Loucy (cell line): Measurements from ENCODE around the gene RNFT1.
"Not testable (repeated sequence)": the region's sequence is repeated elsewhere in the genome, so short reads cannot be mapped to it uniquely, and the experiment has no call there.

Experiments
- H2AFZ ChIP-seq: fragments of 200-600 bp; sonication (generic); 2 replicates; pipeline ENCODE4 v1.6.0; 2016; ENCODE audit warnings: antibody characterized with exemption, mild to moderate bottlenecking, low read length, moderate library complexity
- H3F3A ChIP-seq: fragments of 200-600 bp; 2 replicates; pipeline ENCODE4 v1.6.0; 2016; ENCODE audit warnings: antibody characterized with exemption, low read depth, mild to moderate bottlenecking
- H3K27me3 ChIP-seq: fragments of 200-600 bp; sonication (generic); 2 replicates; pipeline ENCODE4 v1.6.1; 2014; ENCODE audit warnings: low read length, mild to moderate bottlenecking; ENCODE audit not compliant: insufficient read depth, poor library complexity, severe bottlenecking
- H3K36me3 ChIP-seq: fragments of 200-600 bp; sonication (generic); 2 replicates; pipeline ENCODE4 v1.6.1; 2016; ENCODE audit warnings: low read length; ENCODE audit not compliant: insufficient read depth
- H3K4me1 ChIP-seq: fragments of 200-600 bp; sonication (generic); 2 replicates; pipeline ENCODE4 v1.5.1; 2014; ENCODE audit warnings: low read length, mild to moderate bottlenecking; ENCODE audit not compliant: insufficient read depth, poor library complexity, severe bottlenecking
- H3K4me2 ChIP-seq: fragments of 200-600 bp; sonication (generic); 2 replicates; pipeline ENCODE4 v1.6.0; 2014; ENCODE audit warnings: antibody characterized with exemption, low read length, low read depth, mild to moderate bottlenecking; ENCODE audit not compliant: poor library complexity, severe bottlenecking
- H3K4me3 ChIP-seq: fragments of 200-600 bp; sonication (generic); 2 replicates; pipeline ENCODE4 v1.5.1; 2014; ENCODE audit warnings: low read length, mild to moderate bottlenecking, mixed read lengths; ENCODE audit not compliant: poor library complexity, severe bottlenecking
- H3K79me2 ChIP-seq: fragments of 200-600 bp; sonication (generic); 2 replicates; pipeline ENCODE4 v1.6.1; 2014; ENCODE audit warnings: low read length; ENCODE audit not compliant: insufficient read depth
- H3K9ac ChIP-seq: fragments of 200-600 bp; sonication (generic); 2 replicates; pipeline ENCODE4 v1.6.0; 2014; ENCODE audit warnings: mild to moderate bottlenecking, low read depth, low read length, moderate library complexity; ENCODE audit not compliant: poor library complexity, severe bottlenecking
- H3K9me2 ChIP-seq: fragments of 200-600 bp; sonication (generic); replicated peaks from 2 replicates; pipeline ENCODE4 v1.6.1; 2016; ENCODE audit warnings: low read depth, low read length, mixed read lengths
- H3K9me3 ChIP-seq: fragments of 200-600 bp; sonication (generic); 2 replicates; pipeline ENCODE4 v1.6.1; 2014; ENCODE audit warnings: mild to moderate bottlenecking, antibody characterized with exemption, low read length, low read depth; ENCODE audit not compliant: insufficient read depth
- H4K20me1 ChIP-seq: fragments of 200-600 bp; sonication (generic); 2 replicates; pipeline ENCODE4 v1.6.0; 2014; ENCODE audit warnings: antibody characterized with exemption, low read length, mild to moderate bottlenecking; ENCODE audit not compliant: insufficient read depth, poor library complexity, severe bottlenecking
- EZH2phosphoT487 ChIP-seq: fragments of 200-600 bp; IDR thresholded peaks from 2 replicates; pipeline ENCODE4 v1.6.1; 2018; ENCODE audit warnings: antibody characterized with exemption, mild to moderate bottlenecking, moderate library complexity, borderline replicate concordance
- TF ChIP-seq, protein P1 (sequence below): fragments of 200-600 bp; sonication (generic); conservative IDR thresholded peaks from 2 replicates; pipeline ENCODE4 v1.5.1; 2014; ENCODE audit warnings: mild to moderate bottlenecking, antibody characterized with exemption, low read length

RNFT1 gene

DNA sequence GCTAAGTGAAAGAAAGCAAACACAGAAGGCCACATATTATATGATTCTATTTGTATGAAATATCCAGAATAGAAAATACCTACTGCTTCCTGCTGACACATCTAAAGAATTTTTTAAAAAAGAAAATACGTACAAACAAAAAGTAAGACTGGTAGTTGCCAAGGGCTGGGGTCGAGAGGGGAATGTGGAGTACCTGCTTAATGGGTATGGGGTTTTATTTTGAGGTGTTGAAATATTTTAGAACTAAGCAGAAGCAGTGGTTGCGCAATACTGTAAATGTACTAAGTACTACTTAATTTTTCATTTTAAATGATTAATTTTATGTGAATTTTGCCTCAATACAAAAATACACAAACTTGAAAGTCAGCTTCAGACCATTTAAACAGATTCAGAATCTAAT, 32.1 kb upstream of the RNFT1 start:
- not testable (repeated sequence) for H3K9me2 ChIP-seq, H3K9me3 ChIP-seq, H3K9ac ChIP-seq, H3F3A ChIP-seq, H3K4me1 ChIP-seq, H3K79me2 ChIP-seq, H3K36me3 ChIP-seq, H3K4me2 ChIP-seq, H3K27me3 ChIP-seq, H4K20me1 ChIP-seq, H3K4me3 ChIP-seq, H2AFZ ChIP-seq

DNA sequence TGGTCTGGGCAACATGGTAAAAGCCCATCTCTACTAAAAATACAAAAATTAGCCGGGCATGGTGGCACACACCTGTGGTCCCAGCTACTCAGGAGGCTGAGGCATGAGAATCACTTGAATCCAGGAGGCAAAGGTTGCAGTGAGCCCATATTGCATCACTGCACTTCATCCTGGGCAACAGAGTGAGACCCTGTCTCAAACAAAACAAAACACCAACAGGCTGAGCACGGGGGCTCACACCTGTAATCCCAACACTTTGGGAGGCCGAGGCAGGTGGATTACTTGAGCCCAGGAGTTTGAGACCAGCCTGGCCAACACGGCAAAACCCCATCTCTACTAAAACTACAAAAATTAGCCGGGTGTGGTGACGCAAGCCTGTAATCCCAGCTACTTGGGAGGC, 10.6 kb upstream of the RNFT1 start:
- not testable (repeated sequence) for H3K4me2 ChIP-seq, H2AFZ ChIP-seq, H3K36me3 ChIP-seq, H3K9me3 ChIP-seq, H3K4me3 ChIP-seq, H3K27me3 ChIP-seq, H4K20me1 ChIP-seq, H3K79me2 ChIP-seq, H3K9ac ChIP-seq, H3K4me1 ChIP-seq, H3K9me2 ChIP-seq, H3F3A ChIP-seq

DNA sequence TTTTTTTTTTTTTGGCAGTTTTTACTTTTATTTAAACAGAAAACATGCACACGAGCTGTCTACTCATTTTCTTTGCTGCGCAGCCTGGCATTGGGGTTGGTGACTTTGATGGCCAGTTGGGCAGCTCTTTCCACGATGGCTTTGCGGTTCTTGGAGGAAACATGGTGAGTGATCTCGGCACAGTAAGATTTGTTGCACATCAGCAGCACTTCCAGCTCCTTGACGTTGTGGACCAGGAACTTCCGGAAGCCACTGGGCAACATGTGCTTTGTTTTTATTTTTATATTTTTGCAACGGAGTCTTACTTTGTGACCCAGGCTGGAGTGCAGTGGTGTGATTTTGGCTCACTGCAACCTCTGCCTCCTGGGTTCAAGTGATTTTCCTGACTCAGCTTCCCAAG, 8.9 kb upstream of the RNFT1 start:
- H4K20me1 ChIP-seq, H3K9ac ChIP-seq, H2AFZ ChIP-seq, H3K36me3 ChIP-seq, H3K4me1 ChIP-seq, H3F3A ChIP-seq, H3K79me2 ChIP-seq, H3K4me2 ChIP-seq, H3K27me3 ChIP-seq, H3K9me2 ChIP-seq, H3K9me3 ChIP-seq, H3K4me3 ChIP-seq: not testable (repeated sequence)

DNA sequence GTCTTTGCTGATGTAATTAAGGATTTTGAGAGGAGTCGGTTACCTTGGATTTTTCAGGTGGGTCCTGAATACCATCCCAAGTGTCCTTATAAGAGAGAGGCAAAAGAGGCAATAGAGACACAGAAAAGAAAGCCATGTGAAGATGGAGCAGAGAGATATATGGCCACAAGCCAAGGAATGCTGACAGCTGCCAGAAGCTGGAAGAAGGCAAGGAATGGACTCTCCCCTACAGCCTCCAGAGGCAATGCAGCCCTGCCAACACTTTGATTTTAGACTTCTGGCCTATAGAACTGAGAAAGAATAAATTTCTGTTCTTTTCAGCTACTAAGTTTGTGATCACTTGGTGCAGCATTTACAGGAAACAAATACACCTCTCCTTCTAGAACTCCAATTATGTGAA, 8.2 kb upstream of the RNFT1 start:
- Histone ChIP-seq H3K79me2 (no peaks in the 10 kb centered on the region), H3K4me1 (no peaks in the 10 kb centered on the region), H3K4me2 (no peak overlapping the region), H3K36me3 (no peaks in the 10 kb centered on the region), H3K9me3 (no peaks in the 10 kb centered on the region), H3K9ac (no peak overlapping the region), H2AFZ (no peak overlapping the region), H3K4me3 (no peak overlapping the region), H3F3A (no peaks in the 10 kb centered on the region), H3K9me2 (no peaks in the 10 kb centered on the region), H3K27me3 (no peaks in the 10 kb centered on the region), H4K20me1 (no peaks in the 10 kb centered on the region)
- TF ChIP-seq EZH2phosphoT487: no peak
- TF ChIP-seq, protein P1, sequence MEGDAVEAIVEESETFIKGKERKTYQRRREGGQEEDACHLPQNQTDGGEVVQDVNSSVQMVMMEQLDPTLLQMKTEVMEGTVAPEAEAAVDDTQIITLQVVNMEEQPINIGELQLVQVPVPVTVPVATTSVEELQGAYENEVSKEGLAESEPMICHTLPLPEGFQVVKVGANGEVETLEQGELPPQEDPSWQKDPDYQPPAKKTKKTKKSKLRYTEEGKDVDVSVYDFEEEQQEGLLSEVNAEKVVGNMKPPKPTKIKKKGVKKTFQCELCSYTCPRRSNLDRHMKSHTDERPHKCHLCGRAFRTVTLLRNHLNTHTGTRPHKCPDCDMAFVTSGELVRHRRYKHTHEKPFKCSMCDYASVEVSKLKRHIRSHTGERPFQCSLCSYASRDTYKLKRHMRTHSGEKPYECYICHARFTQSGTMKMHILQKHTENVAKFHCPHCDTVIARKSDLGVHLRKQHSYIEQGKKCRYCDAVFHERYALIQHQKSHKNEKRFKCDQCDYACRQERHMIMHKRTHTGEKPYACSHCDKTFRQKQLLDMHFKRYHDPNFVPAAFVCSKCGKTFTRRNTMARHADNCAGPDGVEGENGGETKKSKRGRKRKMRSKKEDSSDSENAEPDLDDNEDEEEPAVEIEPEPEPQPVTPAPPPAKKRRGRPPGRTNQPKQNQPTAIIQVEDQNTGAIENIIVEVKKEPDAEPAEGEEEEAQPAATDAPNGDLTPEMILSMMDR: no peak

DNA sequence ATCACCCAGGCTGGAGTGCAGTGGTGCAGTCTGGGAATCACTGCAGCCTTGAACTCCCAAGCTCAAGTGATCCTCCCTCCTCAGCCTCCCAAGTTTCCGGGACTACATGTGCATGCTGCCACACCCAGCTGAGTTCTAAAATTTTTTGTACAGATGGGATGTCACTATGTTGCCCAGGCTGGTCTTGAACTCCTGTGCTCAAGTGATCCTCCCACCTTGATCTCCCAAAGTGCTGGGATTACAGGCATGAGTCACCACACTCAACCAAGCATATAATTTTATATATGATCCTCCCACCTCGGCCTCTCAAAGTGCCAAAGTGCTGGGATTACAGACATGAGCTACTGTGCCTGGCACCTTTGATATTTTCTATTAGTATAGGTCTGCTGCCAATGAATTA, 7.2 kb upstream of the RNFT1 start:
- H3K27me3 ChIP-seq, H2AFZ ChIP-seq, H3K4me3 ChIP-seq, H3K9me3 ChIP-seq, H3K4me1 ChIP-seq, H3F3A ChIP-seq, H3K36me3 ChIP-seq, H3K9ac ChIP-seq, H3K9me2 ChIP-seq, H3K4me2 ChIP-seq, H4K20me1 ChIP-seq, H3K79me2 ChIP-seq: not testable (repeated sequence)
